OCI-LY7 (cell line): ENCODE data around the gene THSD7B. TPM values are rescaled to one million over a fixed set of nuclear protein-coding genes. Genes with fewer than 3 reads are reported as not detected.

Experiments used
- BruUV-seq: library from RNA; stranded (reverse); fragments of 400-500 nt; replicated peaks from 2 replicates; lab custom pipeline; 2021; lab: Mats Ljungman, UMichigan
- CTCF ChIA-PET: fragments of 300-600 bp; sonication (Branson Sonifier 250); formaldehyde crosslinking; loops from one replicate; lab custom pipeline; 2022; ENCODE audit warnings: antibody characterized with exemption; ENCODE audit not compliant: unreplicated experiment; lab: Charles Lee
- POLR2A ChIA-PET: fragments of 300-600 bp; sonication (Branson Sonifier 250); formaldehyde crosslinking; loops from one replicate; lab custom pipeline; 2022; ENCODE audit warnings: antibody characterized with exemption; lab: Charles Lee
- DNase-seq: peaks from one replicate; pipeline ENCODE4 v3.0.0-alpha.2; 2015; ENCODE audit warnings: low spot score
- H2AFZ ChIP-seq: fragments of 200-600 bp; sonication (generic), shearing (Covaris generic); 2 replicates; pipeline ENCODE4 v1.6.1; 2014; ENCODE audit warnings: mild to moderate bottlenecking, antibody characterized with exemption, low read length, moderate library complexity
- H3K27ac ChIP-seq: fragments of 200-600 bp; sonication (generic); 2 replicates; pipeline ENCODE4 v1.5.1; 2014; ENCODE audit warnings: mixed run types, low read depth, mild to moderate bottlenecking, moderate library complexity, low read length, inconsistent platforms; ENCODE audit not compliant: poor library complexity, severe bottlenecking
- H3K36me3 ChIP-seq: fragments of 200-600 bp; sonication (generic); 2 replicates; pipeline ENCODE4 v1.6.1; 2014; ENCODE audit warnings: mild to moderate bottlenecking, antibody characterized with exemption, low read length, moderate library complexity, mixed read lengths; ENCODE audit not compliant: insufficient read depth
- H3K4me1 ChIP-seq: fragments of 200-600 bp; sonication (generic); 2 replicates; pipeline ENCODE4 v1.5.1; 2014; ENCODE audit warnings: mild to moderate bottlenecking, low read length; ENCODE audit not compliant: insufficient read depth, poor library complexity, severe bottlenecking
- H3K4me2 ChIP-seq: fragments of 200-600 bp; sonication (generic); 2 replicates; pipeline ENCODE4 v1.6.1; 2014; ENCODE audit warnings: mild to moderate bottlenecking, low read length
- H3K4me3 ChIP-seq: fragments of 200-600 bp; sonication (generic); 2 replicates; pipeline ENCODE4 v1.5.1; 2014; ENCODE audit warnings: mild to moderate bottlenecking, low read depth, low read length; ENCODE audit not compliant: poor library complexity, severe bottlenecking
- H3K79me2 ChIP-seq: fragments of 200-600 bp; sonication (generic); 2 replicates; pipeline ENCODE4 v1.6.1; 2016; ENCODE audit warnings: low read depth, mild to moderate bottlenecking, low read length, moderate library complexity, mixed read lengths; ENCODE audit not compliant: insufficient read depth
- H3K9me2 ChIP-seq: fragments of 200-600 bp; sonication (generic); 2 replicates; pipeline ENCODE4 v1.6.1; 2016; ENCODE audit warnings: mild to moderate bottlenecking, low read length, mixed read lengths; ENCODE audit not compliant: insufficient read depth
- H3K9me3 ChIP-seq: fragments of 200-600 bp; sonication (generic); 2 replicates; pipeline ENCODE4 v1.6.1; 2014; ENCODE audit warnings: mild to moderate bottlenecking, mixed run types, low read length, mixed read lengths
- H4K20me1 ChIP-seq: fragments of 200-600 bp; sonication (generic); 2 replicates; pipeline ENCODE4 v1.6.1; 2014; ENCODE audit warnings: mild to moderate bottlenecking, antibody characterized with exemption, low read length, moderate library complexity, mixed read lengths; ENCODE audit not compliant: insufficient read depth
- CTCF ChIP-seq: fragments of 200-600 bp; sonication (generic); conservative IDR thresholded peaks from 2 replicates; pipeline ENCODE4 v1.5.1; 2014; ENCODE audit warnings: mild to moderate bottlenecking, antibody characterized with exemption, low read length, moderate library complexity, mixed read lengths
- EZH2phosphoT487 ChIP-seq: fragments of 200-600 bp; sonication (generic); IDR thresholded peaks from 2 replicates; pipeline ENCODE4 v1.6.1; 2018; ENCODE audit warnings: low read depth, borderline replicate concordance, mild to moderate bottlenecking, mixed run types, antibody characterized with exemption, low read length, moderate library complexity, mixed read lengths
- intact Hi-C: fragments of 100-400 bp; cut with micrococcal nuclease; formaldehyde crosslinking; loops from one replicate; pipeline ENCODE4 v1.10.0; 2022; ENCODE audit not compliant: unreplicated experiment
- total RNA-seq, 2 experiments: library from RNA; depleted of rRNA in 1 of 2; stranded (reverse); fragments of >200 nt in 1 of 2; shearing (Covaris generic) in 1 of 2; gene quantifications; 2 replicates each; pipeline ENCODE4 v1.2.3, GENCODE V29; 2014 to 2022

Gene THSD7B
- total RNA-seq, 2 experiments from 2014 or later: 1.8 TPM

GRCh38 chr2:137047369-137047768 lies 282.0 kb downstream of the THSD7B start:
- Histone ChIP-seq H2AFZ (no peak overlapping the region), H3K4me2 (no peak overlapping the region), H3K27ac (no peak overlapping the region), H4K20me1 (no peaks in the 10 kb centered on the region), H3K36me3 (no peaks in the 10 kb centered on the region), H3K4me1 (no peaks in the 10 kb centered on the region), H3K4me3 (no peak overlapping the region), H3K9me3 (no peaks in the 10 kb centered on the region), H3K79me2 (no peaks in the 10 kb centered on the region), H3K9me2 (no peaks in the 10 kb centered on the region)
- intact Hi-C loops: no loop called here
- DNase-seq: no peak
- no TSS peak for BruUV-seq
- ChIA-PET POLR2A (no interaction called here), CTCF (no interaction called here)
- TF ChIP-seq EZH2phosphoT487: no peak
- no peak for TF ChIP-seq CTCF

- CTCF ChIA-PET: no interaction called here
- H3K36me3 ChIP-seq: no peaks in the 10 kb centered on the region
- intact Hi-C loops: no loop called here
These were observed 283.1 kb downstream of the THSD7B start for GRCh38 chr2:137048455-137048854.

GRCh38 chr2:137049518-137049917 lies 284.2 kb downstream of the THSD7B start:
- no peaks in the 10 kb centered on the region for H4K20me1 ChIP-seq
- intact Hi-C loops: no loop called here

More at GRCh38 chr2:137048455-137048854, 283.1 kb downstream of the THSD7B start:
- no peaks in the 10 kb centered on the region for H3K79me2 ChIP-seq
- H3K9me2 ChIP-seq: no peaks in the 10 kb centered on the region
- POLR2A ChIA-PET: interaction anchor here (0.8 kb wide), 1 partner anchor 11 kb away, joined by 3 read pairs; no protein-coding TSS in a partner anchor
- no peaks in the 10 kb centered on the region for H3K9me3 ChIP-seq
- no peaks in the 10 kb centered on the region for H3K4me1 ChIP-seq
- no peak overlapping the region for H3K4me2 ChIP-seq
- no peaks in the 10 kb centered on the region for H4K20me1 ChIP-seq
- H3K27ac ChIP-seq: no peak overlapping the region
- no peak for TF ChIP-seq CTCF
- BruUV-seq: no TSS peak
- DNase-seq: no peak
- H3K4me3 ChIP-seq: no peak overlapping the region
- H2AFZ ChIP-seq: no peak overlapping the region

More at GRCh38 chr2:137049518-137049917, 284.2 kb downstream of the THSD7B start:
- DNase-seq: no peak
- no peak overlapping the region for H3K27ac ChIP-seq
- no peak overlapping the region for H3K4me2 ChIP-seq
- CTCF ChIA-PET: no interaction called here
- H3K4me3 ChIP-seq: no peak overlapping the region
- no peaks in the 10 kb centered on the region for H3K9me2 ChIP-seq
- no TSS peak for BruUV-seq
- POLR2A ChIA-PET: no interaction called here
- no peaks in the 10 kb centered on the region for H3K79me2 ChIP-seq
- no peaks in the 10 kb centered on the region for H3K4me1 ChIP-seq
- no peaks in the 10 kb centered on the region for H3K9me3 ChIP-seq
- H3K36me3 ChIP-seq: no peaks in the 10 kb centered on the region
- TF ChIP-seq EZH2phosphoT487 (no peak), CTCF (no peak)
- H2AFZ ChIP-seq: no peak overlapping the region
